ENCODE measurements around the gene FOXJ3.

FOXJ3 gene

GRCh38 chr1:42184616-42185015 is 150.4 kb downstream of the FOXJ3 start:
- no peak for DNase-seq

GRCh38 chr1:42183957-42184268 is 151.1 kb downstream of the FOXJ3 start:
- no peak for DNase-seq

- no peak for DNase-seq
These were observed 151.7 kb downstream of the FOXJ3 start for GRCh38 chr1:42183210-42183956.

- no peak for DNase-seq
These were observed 153.3 kb downstream of the FOXJ3 start for GRCh38 chr1:42181687-42182086.

GRCh38 chr1:42179900-42180329 is 155.1 kb downstream of the FOXJ3 start:
- DNase-seq = no peak

DNA sequence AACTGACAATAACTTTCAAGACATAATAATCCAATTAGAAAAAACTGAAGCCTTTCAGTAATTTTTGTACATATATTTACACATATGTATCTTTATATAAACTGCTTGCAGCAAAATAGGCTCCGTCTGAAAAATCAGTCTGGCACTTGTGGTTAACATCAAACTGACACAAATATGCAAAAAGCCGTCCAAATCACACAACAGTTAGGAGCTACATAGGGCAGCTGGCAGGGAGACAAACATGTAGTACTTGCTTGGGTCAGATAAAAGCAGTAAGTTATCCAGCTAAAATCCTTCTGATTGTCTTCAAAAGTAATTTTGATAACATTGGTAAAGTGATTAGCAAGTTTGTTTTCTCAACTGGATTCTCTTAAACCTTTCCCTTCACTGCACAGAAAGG is 155.8 kb downstream of the FOXJ3 start:
- no peak for DNase-seq

DNA sequence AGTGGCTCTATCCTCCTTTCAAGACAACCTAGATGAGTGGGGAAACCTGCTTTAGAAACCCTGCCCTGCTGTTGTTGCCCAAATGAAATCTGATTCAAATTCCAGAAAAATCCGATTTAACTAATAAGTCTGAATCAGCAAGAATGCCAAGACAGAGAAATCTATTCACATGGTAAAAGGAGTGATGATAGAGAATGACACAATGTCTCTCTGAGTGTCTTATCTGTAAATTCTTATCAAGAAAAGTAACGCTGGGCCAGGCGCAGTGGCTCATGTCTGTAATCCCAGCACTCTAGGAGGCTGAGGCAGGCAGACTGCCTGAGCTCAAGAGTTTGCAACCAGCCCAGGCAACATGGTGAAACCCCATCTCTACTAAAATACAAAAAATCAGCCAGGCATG is 156.8 kb downstream of the FOXJ3 start:
- DNase-seq = no peak

DNA sequence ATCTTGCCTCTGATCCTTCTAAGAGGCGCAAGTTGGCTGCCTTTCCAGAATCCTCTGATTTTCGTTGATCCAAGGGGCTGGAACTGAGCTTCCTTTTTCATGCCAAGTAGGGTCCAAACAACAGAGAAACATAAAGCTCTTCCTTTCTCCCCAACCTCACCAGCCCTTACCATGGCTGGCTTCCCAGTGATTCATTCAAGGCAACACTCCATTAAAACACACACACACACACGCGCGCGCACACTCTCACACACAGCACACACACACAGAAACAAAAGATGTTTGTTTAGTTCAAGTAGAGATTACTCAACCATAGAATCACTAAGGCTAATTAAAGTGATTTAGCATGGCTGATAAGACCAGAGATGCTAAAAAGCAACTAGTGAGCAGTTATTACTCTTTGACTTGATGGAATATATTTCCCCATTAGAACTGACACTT is 157.5 kb downstream of the FOXJ3 start:
- DNase-seq = no peak

DNA sequence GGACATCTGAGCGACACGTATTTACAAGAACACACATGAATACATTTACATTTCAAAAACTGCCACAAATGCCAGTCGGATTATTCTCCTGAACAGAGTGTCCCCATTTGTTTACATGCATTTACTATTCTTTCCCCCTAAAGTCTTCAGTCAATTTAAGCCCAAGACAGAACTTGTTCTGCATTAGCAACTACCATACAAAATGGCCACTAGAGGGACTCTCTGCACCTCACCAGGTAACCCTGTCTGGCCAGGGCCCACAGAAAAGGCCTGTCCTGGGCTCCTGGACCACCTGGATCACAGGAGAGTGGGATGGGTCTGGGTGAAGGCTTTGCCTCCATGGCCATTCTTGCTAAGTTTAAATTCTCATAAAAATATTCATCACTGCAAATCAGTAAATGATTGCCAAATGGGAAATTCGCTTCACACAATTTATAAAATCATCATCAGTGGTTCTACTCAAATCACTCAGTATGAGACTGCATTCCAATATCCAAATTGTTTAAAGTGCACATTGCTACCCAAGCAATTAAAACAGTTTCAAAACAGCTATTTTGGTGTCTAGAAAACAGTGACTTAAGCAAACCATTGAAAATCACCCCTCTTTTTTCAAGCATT is 158.0 kb downstream of the FOXJ3 start:
- DNase-seq = peak in 2 of 6 experiments; percentile 37 to 38

- no peak for DNase-seq
These were observed 159.6 kb downstream of the FOXJ3 start for GRCh38 chr1:42175314-42176054.

GRCh38 chr1:42173961-42174735 is 160.9 kb downstream of the FOXJ3 start:
- no peak for DNase-seq

DNA sequence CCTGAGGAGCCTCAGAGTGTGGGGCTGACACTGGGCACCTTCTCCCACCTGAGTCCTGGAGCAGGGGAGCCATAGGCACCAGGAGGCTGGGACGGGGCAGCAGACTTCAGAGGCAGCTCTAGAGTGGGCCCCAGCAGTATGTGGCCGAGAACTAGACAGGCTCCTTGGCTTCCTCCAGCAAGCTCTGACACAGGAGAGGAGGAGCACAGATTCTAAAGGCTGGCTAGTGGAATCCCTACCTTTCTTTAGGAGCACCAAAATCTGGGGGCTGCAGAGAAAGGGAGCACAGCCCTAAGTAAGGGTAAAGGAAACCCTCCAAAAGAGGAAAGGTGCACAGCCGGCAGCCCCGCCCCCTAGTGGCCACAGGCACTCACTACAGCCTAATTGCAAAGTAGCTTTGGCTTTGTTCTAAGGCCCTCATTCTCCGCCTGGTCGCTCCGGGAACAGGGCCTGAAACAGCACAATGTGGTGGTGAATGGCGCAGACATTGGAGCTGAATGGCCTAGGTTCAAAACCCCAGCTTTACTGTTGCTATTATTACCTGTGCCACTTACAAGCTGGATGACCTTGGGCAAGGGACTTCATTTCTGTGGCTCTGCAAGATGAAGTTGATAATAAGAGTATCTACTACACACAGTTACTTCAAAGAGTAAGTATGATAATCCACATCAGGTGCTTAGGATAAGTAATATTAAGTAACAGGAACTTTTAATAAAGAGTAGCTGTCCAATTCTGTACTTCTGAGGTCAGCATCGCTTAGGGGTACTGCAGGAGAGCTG is 161.7 kb downstream of the FOXJ3 start:
- peak; percentile 25 to 74 (median 49) for DNase-seq

GRCh38 chr1:42172381-42173133 is 162.5 kb downstream of the FOXJ3 start:
- DNase-seq = no peak

DNA sequence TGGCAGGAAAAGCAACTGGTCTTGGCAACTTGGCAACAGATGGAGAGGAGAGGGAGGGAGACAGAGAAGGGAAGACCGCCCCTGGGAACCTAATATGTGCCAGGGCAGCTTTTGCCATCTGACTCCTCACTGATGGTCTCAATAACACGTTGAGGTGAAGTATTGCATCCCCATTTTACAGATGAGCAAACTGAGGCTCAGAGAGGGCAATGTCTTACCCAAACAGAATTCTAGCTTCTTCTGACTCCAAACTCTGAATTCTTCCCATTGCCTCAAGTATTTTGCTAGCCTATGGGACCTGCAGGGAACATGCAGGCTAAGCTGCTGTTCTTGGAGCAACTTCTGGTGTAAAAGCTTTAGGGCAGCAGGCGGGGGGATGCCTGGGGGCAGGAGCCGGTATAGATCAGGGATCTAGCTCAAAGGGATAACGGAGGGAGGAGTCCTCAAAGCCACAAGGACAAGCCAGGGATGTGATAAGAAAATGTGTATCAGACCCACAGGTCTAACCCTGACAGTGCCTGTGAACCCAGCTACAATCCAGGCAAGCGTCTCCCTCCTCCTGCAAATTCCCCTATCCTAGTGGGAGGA is 163.3 kb downstream of the FOXJ3 start:
- DNase-seq = no peak

DNA sequence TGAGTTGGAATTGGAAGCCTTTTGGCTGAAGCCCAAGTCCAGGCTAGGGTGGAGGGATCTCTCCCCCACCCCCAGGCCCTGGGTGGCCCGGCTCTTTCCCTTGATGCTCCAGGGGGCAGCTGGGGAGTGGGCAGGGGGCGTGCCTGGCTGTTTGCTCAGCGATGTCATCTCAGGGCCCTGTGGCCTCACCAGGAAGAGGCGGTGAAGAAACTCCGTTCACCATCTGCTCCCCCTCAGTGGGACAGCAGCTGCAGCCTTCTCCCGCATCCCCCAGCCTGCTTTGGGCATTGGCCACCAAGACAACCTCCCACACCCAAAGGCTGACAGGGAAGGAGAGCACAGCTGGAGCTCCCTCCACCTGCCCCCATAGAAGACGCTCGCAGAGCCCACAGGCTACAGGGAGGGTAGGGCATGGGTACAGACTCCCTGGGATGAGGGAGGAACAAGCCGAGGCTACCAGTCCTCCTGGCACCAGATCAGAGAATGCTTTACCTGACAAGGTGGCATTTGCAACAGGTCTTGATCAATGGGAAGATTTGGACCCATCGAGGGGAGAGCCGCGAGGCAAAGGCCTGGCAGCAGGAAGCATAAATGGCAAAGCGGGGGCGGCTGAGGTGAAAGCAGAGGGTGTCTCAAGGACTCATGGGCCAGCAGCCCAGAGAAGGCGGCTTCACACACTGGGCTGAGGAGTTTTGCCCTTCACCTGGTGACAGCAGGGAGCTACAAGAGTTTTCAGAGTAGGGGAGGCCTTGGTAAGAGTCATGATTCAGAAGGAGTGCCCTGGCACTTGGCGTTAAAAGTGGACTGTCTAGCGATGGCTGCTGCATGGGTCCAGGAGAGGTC is 164.0 kb downstream of the FOXJ3 start:
- no peak for DNase-seq

GRCh38 chr1:42168763-42169162 is 166.3 kb downstream of the FOXJ3 start:
- no peak for DNase-seq

DNA sequence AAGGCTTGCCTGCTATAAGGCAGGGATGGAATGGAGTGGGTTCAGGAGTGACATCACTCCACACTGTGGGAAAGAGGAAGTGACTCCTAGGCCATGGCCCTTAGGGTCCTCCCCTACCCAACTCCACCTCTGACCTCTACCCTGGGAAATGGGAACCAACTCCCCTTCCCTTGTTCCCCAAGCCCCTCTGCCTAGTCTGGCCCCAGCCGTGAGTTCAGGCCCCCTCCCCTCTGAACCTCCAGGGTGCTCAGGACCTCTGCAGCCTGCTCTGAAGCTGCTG is 166.7 kb downstream of the FOXJ3 start:
- DNase-seq = no peak

GRCh38 chr1:42167611-42168390 is 167.2 kb downstream of the FOXJ3 start:
- no peak for DNase-seq

DNA sequence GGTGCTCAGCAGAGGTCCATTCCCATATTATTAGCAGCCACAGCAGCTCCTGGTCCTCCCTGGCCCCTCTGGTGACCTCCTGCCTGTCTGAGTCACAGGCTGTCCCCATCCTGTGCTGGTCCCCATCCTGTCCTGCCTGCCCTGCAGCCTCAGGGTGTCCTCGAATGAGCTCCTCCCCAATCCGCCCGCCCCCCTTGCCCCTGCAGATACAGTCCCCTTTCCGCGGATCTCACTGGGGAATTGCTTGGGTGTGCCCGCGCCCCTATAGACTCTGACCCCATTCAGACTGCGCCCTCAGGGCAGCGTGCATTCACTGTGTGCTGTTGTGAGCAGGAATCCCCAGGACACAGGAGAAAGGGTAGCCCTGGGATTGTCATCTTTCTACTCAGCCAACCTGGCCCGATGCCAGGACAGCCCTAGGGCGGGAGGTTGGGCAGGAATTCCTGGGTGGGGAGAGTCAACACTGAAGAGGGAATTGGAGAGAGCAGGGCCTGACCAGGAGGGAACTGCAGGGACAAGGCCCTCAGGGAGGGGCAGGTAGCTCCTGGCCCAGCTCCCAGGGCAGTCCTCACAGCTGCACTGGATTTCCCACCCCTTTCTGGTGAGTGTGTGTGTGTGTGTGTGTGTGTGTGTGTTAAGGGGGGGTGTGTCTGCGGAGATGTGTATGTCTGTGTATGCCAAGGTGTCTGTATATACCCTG is 169.4 kb downstream of the FOXJ3 start:
- no peak for DNase-seq
